Measurements from ENCODE around the gene KAZN. TPM values are rescaled to one million over a fixed set of nuclear protein-coding genes. Genes with fewer than 3 reads are reported as not detected.
A peak's percentile ranks its signal among the peaks of the same experiment; 100 is the strongest.
"Not testable (repeated sequence)": the region's sequence is repeated elsewhere in the genome, so short reads cannot be mapped to it uniquely, and the experiment has no call there.

Gene KAZN
- total RNA-seq, 2 donors from 2014 or later, result 0.31 to 1.4 TPM

DNA sequence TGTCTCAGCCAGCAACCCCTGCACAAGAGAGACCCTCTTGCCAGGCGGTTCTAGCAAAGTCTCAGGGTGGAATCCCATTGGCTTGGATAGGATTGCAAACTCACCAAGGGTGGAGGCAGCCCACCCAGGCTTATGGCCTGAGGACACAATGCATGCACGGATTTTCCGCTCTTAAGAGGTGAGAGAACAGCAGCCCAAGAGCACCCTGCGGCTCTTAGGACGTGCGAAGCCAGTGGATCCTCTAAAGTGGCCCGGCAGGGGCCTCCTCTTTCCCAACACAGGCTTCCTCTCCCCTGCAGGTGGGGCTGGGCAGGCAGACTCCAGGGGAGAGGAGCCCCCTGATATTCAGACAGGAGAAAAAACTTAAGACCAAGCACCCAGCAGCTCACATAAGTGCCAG lies 523.8 kb downstream of the KAZN start:
- no peak overlapping the region for H3K27ac Mint-ChIP-seq
- no peaks in the 10 kb centered on the region for H3K27me3 Mint-ChIP-seq
- ATAC-seq (no peak), DNase-seq (ENCODE audit: low spot score) (no peak)
- no peaks in the 10 kb centered on the region for H3K36me3 Mint-ChIP-seq
- no peaks in the 10 kb centered on the region for H3K4me1 Mint-ChIP-seq (ENCODE audit: low read depth in 2 of 2)
- H3K4me3 Mint-ChIP-seq, result no peak overlapping the region
- H3K9me3 Mint-ChIP-seq, result no peaks in the 10 kb centered on the region

DNA sequence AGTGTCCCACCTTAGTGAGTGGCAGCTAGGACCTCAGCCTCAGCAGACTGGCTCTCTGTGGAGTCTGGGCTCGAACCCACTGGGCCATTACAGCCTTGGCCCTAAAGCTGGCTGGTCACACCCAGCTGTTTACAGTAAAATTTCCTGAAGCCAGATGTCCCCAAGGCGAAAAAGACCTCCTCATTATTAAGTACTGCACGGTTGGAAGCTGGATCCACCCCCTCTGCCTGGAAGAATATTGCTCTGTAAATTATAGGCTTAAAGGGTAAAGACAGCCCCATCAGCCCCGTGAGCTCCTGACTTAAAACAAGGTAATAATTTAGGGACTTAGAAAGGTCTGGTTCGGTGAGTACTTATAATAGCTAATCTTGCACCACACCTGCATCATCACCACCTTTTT lies 524.8 kb downstream of the KAZN start:
- Mint-ChIP-seq H3K27me3 (no peaks in the 10 kb centered on the region), H3K36me3 (no peaks in the 10 kb centered on the region), H3K4me3 (no peak overlapping the region), H3K9me3 (no peaks in the 10 kb centered on the region), H3K4me1 (ENCODE audit: low read depth in 2 of 2) (no peaks in the 10 kb centered on the region), H3K27ac (no peak overlapping the region)
- ATAC-seq, result no peak
- no peak for DNase-seq (ENCODE audit: low spot score)

DNA sequence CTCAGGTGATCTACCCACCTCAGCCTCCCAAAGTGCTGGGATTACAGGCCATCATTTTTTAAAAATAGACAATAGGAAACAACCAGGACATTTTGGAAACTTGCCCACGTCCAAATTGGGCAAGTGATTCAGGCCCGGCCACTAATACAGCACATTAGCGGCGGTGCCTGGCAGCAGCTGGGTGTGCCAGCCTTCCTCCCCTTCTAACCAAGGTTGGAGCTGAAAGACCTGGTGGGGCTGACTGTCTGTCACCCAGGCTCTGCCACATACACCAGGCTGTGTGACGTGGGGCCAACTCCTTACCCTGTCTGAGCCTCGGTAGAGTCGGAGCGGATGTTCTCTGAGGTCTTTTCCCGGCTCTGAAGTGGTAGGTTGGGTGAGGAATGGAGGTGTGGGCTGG lies 525.4 kb downstream of the KAZN start:
- Mint-ChIP-seq H3K4me1 (ENCODE audit: low read depth in 2 of 2) (no peaks in the 10 kb centered on the region), H3K9me3 (no peaks in the 10 kb centered on the region), H3K27ac (no peak overlapping the region), H3K4me3 (no peak overlapping the region), H3K36me3 (no peaks in the 10 kb centered on the region), H3K27me3 (no peaks in the 10 kb centered on the region)
- DNase-seq (ENCODE audit: low spot score), result no peak
- ATAC-seq, result no peak

DNA sequence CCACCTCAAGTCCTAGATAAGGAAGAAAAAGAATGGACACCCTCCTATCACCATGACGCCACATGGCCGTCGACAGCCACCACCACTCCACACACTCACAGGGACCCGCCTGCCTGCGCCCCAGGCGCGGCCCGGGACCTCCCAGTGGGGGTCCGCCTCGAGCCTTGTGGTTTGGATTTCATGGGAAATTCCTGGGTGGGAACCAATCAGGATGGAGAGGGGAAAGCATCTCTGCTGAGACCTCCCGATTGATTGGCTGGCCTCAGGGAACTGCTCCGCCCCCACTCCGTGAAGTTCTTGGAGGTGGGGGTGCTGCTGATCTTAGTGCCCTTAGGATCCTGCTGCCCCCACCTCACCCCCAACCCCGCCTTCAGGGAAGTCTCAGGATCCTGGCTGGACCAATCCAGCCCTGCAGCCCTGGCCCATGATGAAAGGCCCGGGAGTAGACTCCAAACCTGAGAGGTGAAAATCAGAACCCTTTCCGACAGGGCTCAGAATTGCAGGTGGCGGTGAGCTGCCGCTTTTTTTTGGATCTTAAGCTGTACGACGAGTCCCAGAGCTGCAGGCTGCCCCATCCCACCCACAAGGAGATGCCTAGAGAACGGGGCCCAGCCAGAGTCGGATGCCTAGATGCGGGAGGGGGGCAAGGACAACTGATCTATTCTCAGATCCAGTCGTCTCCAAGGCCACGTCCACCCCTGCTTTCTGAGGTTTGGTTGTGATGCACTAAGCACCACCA lies 526.0 kb downstream of the KAZN start:
- no peaks in the 10 kb centered on the region for H3K27me3 Mint-ChIP-seq
- H3K4me1 Mint-ChIP-seq (ENCODE audit: low read depth in 2 of 2), result no peaks in the 10 kb centered on the region
- H3K36me3 Mint-ChIP-seq, result no peaks in the 10 kb centered on the region
- H3K9me3 Mint-ChIP-seq, result no peaks in the 10 kb centered on the region
- H3K4me3 Mint-ChIP-seq, result no peak overlapping the region
- no peak overlapping the region for H3K27ac Mint-ChIP-seq
- DNase-seq (ENCODE audit: low spot score) (no peak), ATAC-seq (no peak)

DNA sequence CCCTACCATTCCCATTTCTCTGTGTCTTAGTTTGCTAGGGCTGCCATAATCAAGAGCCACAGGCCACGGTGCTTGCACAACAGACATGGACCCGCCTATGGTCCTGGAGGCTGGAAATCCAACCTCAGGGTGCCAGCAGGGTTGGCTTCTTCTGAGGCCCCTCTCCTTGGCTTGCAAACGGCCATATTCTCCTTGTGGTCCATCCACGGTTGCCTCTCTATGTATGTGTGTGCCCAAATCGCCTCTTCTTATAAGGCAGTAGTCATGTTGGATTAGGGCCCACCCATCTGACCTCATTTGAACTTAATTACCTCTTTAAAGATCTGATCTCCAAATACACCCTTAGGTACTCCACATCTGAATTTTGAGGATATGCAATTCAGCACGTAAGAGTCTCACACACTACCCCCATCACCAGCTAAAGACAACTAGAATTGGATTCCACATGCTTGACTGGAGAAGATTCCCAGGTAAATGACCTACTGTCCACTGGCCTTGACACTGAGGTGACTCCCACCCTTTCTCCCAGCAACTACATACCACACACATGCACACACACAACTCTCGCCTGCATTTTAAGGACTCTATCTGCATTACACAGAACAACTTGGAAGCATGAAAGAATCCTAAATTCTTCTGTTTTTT lies 526.7 kb downstream of the KAZN start:
- Mint-ChIP-seq H3K27me3 (no peaks in the 10 kb centered on the region), H3K4me1 (ENCODE audit: low read depth in 2 of 2) (no peaks in the 10 kb centered on the region), H3K27ac (no peak overlapping the region), H3K4me3 (no peak overlapping the region), H3K36me3 (no peaks in the 10 kb centered on the region), H3K9me3 (no peaks in the 10 kb centered on the region)
- ATAC-seq, result no peak
- DNase-seq (ENCODE audit: low spot score), result no peak

DNA sequence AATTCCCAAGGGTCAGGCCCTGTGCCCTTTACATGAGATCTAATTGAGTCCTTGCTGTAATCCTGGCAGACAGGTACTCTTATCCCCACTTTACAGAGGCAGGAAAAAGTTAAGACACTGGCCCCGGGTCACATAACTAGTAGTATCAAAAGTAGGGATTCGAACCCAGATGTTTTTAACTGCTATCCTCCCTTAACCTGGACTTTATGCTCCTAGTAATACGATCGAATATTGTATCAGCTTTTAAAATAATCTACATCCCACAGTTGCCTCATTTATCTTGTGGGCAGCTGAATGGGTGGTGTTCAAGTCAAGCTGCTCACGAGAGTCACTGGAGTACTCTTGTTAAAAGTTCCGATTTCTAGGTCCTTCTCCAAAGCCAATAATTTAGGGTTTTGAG lies 529.6 kb downstream of the KAZN start:
- Mint-ChIP-seq H3K36me3 (no peaks in the 10 kb centered on the region), H3K4me3 (no peak overlapping the region), H3K4me1 (ENCODE audit: low read depth in 2 of 2) (no peaks in the 10 kb centered on the region), H3K27ac (no peak overlapping the region), H3K27me3 (peaks cover 0 to 3% of the 10 kb centered on the region in 2 donors), H3K9me3 (no peaks in the 10 kb centered on the region)
- ATAC-seq (no peak), DNase-seq (ENCODE audit: low spot score) (no peak)

DNA sequence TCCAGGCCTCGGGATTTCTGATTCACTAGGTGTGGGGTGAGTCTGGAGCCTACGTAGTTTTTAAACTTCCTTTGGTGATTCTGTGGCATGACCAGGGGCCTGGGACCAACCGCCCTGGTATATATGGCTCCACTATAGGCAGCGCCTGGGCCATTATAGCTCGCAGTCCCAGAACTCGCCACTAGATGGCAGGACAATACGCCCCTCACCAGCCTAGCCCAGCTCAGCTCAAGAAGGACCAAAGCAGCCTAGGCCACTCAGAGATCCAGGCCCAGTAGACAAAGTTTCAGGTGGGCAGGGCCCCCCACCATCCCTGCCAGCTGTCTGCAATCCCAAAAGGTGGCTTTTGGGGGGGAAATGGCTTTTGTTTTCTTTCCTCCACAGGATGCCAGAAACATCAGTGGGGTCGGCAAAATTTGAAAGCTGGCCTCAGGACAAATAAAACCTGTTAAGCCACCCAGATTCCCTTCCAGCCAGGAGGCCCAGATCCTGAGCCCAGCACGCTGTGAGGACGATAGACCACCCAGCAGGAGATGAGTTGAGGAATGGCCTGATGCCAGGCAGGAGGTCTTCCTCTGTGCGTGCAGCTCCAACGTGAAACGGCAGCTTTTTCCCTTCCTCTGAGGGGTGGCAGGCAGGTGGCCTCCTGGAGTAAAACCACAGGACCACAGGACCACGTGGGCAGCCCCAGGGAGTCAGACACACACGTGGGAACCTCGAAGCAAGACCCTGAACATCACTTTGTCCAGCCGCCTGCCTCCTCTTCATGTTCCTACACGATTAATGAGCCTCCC lies 530.2 kb downstream of the KAZN start:
- Mint-ChIP-seq H3K9me3 (no peaks in the 10 kb centered on the region), H3K4me1 (ENCODE audit: low read depth in 2 of 2) (no peaks in the 10 kb centered on the region)

DNA sequence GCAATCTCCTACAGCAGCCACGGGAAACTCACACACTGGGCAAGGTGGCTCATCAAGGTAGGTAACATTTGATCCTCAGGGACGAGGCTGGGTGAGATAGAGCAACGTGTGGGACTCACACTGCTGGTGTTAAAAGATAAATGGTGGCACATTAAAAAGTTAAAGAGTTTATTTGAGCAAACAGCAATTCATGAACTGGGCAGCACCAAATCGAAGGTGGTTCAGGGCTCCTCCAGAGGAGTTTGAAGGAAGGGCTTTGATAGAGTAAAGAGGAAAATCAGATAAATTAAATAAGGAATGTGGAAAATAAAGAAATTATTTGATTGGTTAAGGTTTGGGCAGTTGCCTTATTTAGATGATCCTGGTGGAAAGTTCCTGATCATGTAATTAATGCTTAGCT lies 531.5 kb downstream of the KAZN start:
- peaks cover 12 to 15% of the 10 kb centered on the region in 2 donors for H3K27me3 Mint-ChIP-seq
- no peak overlapping the region for H3K27ac Mint-ChIP-seq
- no peaks in the 10 kb centered on the region for H3K4me1 Mint-ChIP-seq (ENCODE audit: low read depth in 2 of 2)
- H3K4me3 Mint-ChIP-seq, result no peak overlapping the region
- DNase-seq (ENCODE audit: low spot score), result no peak
- no peaks in the 10 kb centered on the region for H3K36me3 Mint-ChIP-seq
- H3K9me3 Mint-ChIP-seq, result no peaks in the 10 kb centered on the region
- ATAC-seq, result no peak

More for the DNA sequence above, 530.2 kb downstream of the KAZN start:
- DNase-seq (ENCODE audit: low spot score) (peak; percentile 74), ATAC-seq (peak; percentile 90 to 91)
- H3K4me3 Mint-ChIP-seq, result no peak overlapping the region
- no peaks in the 10 kb centered on the region for H3K36me3 Mint-ChIP-seq
- peaks cover 0 to 6% of the 10 kb centered on the region in 2 donors for H3K27me3 Mint-ChIP-seq
- no peak overlapping the region for H3K27ac Mint-ChIP-seq

DNA sequence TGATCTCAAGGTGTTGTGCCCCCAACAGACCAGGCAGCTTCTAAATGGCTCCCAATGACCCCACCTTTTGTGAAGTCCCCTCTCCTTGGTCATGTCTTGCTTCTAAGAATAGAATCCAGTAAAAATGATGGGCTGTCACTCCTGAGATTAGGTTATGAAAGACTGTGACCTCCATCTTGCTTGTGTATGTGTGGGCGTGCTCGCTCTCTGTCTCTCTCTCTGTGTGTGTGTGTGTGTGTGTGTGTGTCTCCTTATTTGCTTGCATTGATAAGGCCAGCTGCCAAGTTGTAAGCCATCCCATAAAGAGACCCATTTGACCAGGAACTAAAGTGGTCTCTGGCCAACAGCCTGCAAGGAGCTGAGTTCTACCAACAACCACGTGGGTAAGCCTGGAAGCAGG lies 532.1 kb downstream of the KAZN start:
- no peak overlapping the region for H3K27ac Mint-ChIP-seq
- H3K36me3 Mint-ChIP-seq, result no peaks in the 10 kb centered on the region
- DNase-seq (ENCODE audit: low spot score), result no peak
- no peaks in the 10 kb centered on the region for H3K4me1 Mint-ChIP-seq (ENCODE audit: low read depth in 2 of 2)
- ATAC-seq, result no peak
- H3K27me3 Mint-ChIP-seq, result peaks cover 14 to 15% of the 10 kb centered on the region in 2 donors
- no peaks in the 10 kb centered on the region for H3K9me3 Mint-ChIP-seq
- H3K4me3 Mint-ChIP-seq, result no peak overlapping the region

DNA sequence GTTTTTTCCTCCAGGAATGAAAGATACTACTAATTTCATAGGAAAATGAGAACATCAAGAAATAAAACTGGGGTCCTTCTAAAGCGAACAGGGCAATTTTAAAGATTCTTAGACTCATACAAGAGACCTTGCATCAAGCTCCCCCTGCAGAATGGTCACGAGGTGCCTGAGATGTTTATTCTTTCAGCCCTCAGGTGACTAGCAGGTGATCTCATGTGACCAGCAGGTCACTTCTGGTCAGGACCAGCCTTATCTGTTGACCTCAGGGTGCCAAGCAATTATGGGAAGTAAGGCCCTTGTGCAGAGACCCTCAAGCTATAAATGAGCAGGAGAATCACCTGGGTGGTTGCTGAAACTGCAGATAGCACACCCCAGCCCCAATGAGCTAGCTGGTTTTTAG lies 534.5 kb downstream of the KAZN start:
- DNase-seq (ENCODE audit: low spot score) (no peak), ATAC-seq (no peak)
- Mint-ChIP-seq H3K27ac (no peak overlapping the region), H3K9me3 (no peaks in the 10 kb centered on the region), H3K36me3 (no peaks in the 10 kb centered on the region), H3K4me3 (no peak overlapping the region), H3K4me1 (ENCODE audit: low read depth in 2 of 2) (peaks cover 8 to 10% of the 10 kb centered on the region in 2 donors), H3K27me3 (peaks cover 22 to 25% of the 10 kb centered on the region in 2 donors)

DNA sequence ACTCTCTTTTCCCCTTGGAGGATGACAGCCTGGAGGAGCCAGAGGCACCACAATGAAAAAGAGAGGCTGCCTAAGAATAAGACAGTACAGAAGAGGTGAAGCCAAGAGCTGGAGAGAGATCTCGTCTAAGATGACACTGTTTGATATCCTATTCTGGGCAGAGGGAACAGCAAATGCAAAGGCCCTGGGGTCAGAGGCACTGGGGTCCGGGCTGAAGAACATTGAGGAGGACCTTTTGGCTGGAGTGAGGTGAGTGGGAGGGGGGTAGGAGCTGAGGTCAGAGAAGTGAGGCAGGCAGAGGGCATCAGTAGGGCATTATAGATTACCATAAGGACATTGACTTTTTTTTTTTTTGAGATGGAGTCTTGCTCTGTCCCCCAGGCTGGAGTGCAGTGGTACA lies 535.8 kb downstream of the KAZN start:
- Mint-ChIP-seq H3K9me3 (no peaks in the 10 kb centered on the region), H3K4me3 (no peak overlapping the region)
- no peak for ATAC-seq

DNA sequence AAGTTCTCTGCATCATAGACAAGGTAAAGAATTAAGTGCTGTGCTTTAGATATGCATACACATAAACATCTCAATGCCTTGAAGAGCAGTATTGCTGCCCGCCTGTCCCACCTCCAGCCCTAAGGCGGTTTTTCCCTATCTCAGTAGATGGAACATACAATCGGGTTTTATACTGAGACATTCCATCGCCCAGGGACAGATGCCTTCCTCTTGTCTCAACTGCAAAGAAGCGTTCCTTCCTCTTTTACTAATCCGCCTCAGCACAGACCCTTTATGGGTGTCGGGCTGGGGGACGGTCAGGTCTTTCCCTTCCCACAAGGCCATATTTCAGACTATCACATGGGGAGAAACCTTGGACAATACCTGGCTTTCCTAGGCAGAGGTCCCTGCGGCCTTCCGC lies 537.1 kb downstream of the KAZN start:
- Mint-ChIP-seq H3K27me3 (peaks cover 32 to 33% of the 10 kb centered on the region in 2 donors), H3K4me1 (ENCODE audit: low read depth in 2 of 2) (peaks cover 13 to 15% of the 10 kb centered on the region in 2 donors)
- not testable (repeated sequence) for H3K9me3 Mint-ChIP-seq; ATAC-seq; H3K36me3 Mint-ChIP-seq; DNase-seq (ENCODE audit: low spot score); H3K27ac Mint-ChIP-seq; H3K4me3 Mint-ChIP-seq

More for the DNA sequence above, 535.8 kb downstream of the KAZN start:
- H3K27ac Mint-ChIP-seq, result no peak overlapping the region
- peaks cover 30 to 31% of the 10 kb centered on the region in 2 donors for H3K27me3 Mint-ChIP-seq
- H3K36me3 Mint-ChIP-seq, result no peaks in the 10 kb centered on the region
- no peak for DNase-seq (ENCODE audit: low spot score)
- peaks cover 13 to 15% of the 10 kb centered on the region in 2 donors for H3K4me1 Mint-ChIP-seq (ENCODE audit: low read depth in 2 of 2)

DNA sequence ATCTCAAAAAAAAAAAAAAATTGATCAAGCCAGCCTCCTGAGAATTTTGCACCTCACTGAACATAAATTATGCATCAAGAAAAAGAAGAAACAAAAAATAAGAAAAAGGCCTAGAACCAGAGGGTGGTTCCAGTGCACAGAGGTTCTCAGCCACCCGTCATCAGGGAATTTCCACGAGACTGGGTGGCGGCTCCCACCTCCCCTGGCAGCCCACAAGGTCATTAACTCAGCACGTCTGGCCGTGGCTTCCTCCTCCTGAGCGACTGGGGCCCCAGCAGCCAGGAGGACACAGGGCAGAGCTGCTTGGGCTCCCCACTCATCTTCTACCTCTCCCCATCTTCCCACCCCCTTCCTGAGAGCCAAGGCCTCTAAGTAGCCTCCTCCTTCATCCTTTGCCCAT lies 539.3 kb downstream of the KAZN start:
- peak; percentile 71 to 76 for ATAC-seq
- Mint-ChIP-seq H3K4me3 (no peak overlapping the region), H3K27ac (peak overlapping the region in 1 of 2 donors; percentile 70), H3K4me1 (ENCODE audit: low read depth in 2 of 2) (peaks cover 13 to 15% of the 10 kb centered on the region in 2 donors), H3K9me3 (no peaks in the 10 kb centered on the region), H3K27me3 (peaks cover 35 to 48% of the 10 kb centered on the region in 2 donors), H3K36me3 (no peaks in the 10 kb centered on the region)
- no peak for DNase-seq (ENCODE audit: low spot score)
